ENCODE measurements around the gene CCDC85B.

CCDC85B gene

GRCh38 chr11:65868076-65868667 lies 22.3 kb upstream of the CCDC85B start:
- no peak for DNase-seq (ENCODE audit: extremely low read depth in 1 of 2, low read depth in 1 of 2)

GRCh38 chr11:65868907-65869306 lies 21.6 kb upstream of the CCDC85B start:
- no peak for DNase-seq (ENCODE audit: extremely low read depth in 1 of 2, low read depth in 1 of 2)

DNA sequence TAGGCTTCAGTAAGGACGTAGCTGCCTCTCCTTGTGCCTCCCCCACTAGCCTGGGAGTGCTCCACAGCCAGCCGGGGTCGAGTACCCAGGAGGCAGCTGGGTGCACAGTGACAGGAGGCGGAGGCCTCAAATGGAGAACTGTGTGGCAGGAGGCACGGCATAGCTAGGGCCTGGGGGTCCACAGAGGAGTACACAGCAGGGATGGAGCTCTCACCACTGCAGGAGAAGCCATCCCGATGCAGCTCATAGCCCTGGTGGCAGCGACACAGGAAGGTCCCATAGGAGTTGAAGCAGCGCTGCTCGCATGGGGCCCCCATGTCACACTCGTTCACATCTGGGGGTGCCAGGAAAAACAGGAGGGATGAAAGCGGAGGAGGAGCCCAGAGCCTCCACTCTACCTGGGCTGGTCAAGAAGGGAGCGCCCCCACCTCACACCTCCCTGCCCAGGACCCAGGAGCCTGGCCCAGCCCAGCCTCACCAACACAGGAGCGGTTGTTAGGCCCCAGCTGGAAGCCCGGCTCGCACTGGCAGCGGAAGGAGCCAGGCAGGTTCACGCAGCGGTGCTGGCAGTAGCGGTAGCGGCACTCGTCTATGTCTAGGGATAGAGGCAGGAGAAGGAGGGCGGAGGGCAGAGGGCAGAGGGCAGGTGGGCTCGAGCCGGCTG lies 20.7 kb upstream of the CCDC85B start:
- no peak for DNase-seq (ENCODE audit: extremely low read depth in 1 of 2, low read depth in 1 of 2)

GRCh38 chr11:65870307-65870658 lies 20.2 kb upstream of the CCDC85B start:
- no peak for DNase-seq (ENCODE audit: extremely low read depth in 1 of 2, low read depth in 1 of 2)

DNA sequence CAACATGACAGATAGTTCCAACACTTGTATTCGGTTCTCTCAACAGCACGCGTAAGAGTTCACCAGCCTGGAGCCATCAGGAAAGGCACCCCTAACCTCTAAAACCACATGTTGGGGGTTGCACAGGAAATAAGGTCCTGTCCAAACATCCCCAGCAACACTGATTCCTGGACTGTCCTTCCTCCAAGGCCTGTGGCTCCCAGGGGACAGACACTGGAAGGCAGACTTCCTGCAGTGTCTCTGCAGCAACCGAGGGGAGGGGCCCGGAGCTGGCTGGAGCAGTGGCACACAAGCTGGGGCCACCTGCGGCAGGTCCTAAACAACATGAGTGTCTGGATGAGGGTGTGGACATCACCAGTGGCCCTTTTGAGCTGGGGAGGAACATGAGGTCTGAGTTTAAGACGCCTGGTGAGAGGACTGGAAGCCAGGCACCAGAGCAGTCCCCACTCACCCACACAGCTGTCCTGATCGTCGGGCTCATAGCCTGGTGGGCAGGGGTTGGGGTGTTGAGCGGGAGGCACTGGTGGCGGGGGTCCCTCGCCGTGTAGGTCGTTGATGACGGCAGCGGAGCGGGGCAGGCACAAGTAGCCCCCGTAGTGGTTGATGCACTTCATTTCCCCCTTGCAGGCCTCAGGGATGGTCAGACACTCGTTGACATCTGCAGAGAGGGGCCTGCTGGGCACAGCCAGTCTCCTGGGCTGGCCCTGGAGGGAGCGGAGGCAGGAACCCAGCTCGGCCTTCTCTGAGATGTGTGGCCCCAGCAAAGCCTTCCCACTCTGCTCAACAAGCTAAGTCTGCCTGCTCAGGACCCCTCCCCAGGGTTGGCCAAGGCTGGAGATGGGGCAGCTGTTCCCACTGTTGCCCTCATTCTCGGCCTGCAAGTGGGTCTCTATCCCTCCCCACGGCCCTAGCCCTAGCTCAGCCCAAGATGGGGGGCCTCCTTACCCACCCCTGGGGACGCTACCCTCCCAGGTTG lies 19.5 kb upstream of the CCDC85B start:
- no peak for DNase-seq (ENCODE audit: extremely low read depth in 1 of 2, low read depth in 1 of 2)

DNA sequence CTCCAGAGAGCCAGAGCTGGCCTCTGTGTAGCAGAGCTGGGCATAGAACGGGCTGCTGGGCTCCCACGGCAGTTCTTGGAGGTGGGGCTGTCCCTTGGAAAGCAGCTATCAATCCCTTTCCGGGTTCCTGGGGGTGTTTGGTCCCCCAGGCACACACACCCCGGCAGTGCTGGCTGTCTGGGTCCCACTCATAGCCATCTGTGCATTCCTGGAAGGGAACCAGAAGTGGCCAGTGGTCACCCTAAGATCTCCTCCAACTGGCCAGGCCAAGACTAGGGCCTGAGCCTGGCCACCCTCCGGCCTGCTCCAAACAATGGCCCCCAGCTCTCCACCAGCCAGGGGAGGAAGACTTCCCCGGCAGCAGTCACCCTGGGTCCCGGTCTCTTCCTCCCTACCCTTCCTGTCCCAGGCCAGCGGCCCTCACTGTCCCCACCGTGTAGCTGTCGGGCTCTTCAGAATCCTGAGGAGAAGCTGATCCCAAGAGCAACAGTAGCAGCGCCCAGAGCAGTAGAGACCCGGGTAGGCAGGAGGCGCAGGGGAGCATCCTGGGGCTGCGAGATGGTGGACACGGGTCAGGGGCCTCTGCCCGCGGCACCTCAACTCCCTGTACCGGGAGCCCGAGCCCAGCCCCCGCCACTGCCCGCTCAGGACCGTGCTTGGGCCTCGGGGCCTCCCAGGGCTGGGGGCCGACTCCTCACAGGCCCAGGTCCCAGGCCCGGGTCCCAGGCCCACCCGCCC lies 18.5 kb upstream of the CCDC85B start:
- DNase-seq (ENCODE audit: extremely low read depth in 1 of 2, low read depth in 1 of 2) = no peak

DNA sequence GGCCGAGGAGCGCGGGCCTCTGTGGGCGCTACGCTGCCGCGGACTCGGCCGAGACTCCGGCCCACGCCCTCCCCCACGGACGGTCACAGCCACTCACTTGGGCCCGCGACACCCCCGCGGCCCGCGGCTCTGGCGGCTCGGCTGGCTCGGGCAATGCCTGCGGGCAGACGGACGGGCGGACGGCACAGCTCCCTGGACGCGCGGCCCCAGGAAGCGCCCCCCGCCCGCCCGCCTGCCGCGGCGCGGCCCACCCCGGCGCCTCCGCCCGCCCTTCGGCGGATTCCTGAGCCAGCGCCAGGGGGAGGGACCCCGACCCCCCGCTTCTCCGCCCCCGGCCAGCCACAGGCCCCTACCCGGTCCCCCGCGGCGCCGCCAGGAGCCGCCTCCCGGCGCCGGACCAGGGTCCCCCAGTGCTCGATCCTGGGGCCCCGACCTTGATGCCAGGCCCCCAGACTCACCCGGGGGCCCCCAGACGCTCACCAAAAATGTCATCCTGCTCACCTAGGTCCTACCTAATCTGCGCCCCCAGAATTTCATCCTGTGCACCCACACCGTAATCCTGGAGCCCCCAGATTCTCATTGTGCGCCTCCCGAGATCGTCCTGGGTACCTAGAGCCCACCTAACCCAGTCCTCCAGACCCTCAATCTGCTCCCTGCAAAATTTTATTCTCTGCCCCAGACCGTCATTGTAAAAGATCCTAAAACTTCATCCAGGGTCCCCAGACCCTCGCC lies 17.7 kb upstream of the CCDC85B start, which contains the start of gene EFEMP2:
EFEMP2 (minus strand) TSS at position 215 of the 732 bp plus-strand sequence. CDS start 446 bp downstream, outside the sequence.
- no peak for DNase-seq (ENCODE audit: extremely low read depth in 1 of 2, low read depth in 1 of 2)

DNA sequence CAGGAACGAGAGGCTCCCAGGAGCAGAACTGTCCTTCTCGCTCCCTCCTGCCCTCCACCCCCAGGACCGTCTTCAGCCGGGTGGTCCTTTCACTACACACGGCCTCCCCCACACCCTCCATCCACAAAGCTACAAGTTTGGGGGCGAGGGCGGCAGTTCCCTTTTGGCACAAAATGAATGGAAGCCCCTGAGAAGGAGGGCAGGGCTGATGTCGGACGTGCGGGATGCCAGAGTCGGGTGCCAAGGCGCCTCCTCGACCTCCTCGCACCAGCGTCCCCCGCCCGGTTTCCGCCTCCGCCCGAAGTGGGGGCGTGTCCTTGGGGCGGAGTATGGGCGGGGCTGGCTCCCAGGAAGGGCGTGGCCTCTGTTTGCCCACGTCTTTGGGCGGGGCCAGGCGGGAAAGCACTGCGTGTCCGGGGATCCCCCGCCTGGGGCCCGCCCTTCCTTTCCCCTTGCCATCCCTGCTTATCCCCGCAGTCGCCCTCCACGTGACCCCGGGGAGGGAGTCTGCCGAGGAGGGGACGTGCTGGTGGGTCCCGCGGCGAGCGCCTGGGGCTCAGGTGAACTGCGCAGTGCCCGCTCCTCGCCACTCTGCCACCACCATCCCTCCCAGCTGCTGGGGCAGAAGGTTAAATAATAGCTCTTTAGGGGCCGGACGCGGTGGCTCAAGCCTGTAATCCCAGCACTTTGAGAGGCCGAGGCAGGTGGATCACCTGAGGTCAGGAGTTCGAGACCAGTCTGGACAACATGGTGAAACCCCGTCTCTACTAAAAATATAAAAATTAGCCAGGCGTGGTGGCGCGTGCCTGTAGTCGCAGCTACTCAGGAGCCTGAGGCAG lies 16.9 kb upstream of the CCDC85B start:
- peak; percentile 86 to 93 for DNase-seq (ENCODE audit: extremely low read depth in 1 of 2, low read depth in 1 of 2)

DNA sequence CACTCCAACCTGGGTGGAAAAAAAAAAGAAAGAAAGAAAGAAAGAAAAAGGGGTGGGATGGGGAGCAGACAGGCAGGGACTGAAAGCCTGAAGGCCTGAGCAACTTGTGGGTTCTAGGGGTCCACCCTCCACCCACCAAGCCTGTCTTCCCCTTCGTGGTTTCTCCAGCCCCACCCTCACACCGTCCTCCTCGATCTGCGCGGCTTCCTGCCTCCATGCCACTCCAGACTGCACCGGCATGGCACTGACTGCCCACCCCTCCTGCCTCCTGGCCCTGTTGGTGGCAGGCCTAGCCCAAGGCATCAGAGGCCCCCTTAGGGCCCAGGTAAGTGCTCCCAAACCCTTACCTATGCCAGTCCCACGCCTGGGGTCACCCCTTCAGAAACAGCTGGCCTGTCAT lies 10.9 kb upstream of the CCDC85B start, which contains the start of gene CTSW:
CTSW (plus strand) TSS at position 221 of the 400 bp plus-strand sequence; CDS start at position 239, 18 bp downstream.
- no peak for DNase-seq (ENCODE audit: extremely low read depth in 1 of 2, low read depth in 1 of 2)

DNA sequence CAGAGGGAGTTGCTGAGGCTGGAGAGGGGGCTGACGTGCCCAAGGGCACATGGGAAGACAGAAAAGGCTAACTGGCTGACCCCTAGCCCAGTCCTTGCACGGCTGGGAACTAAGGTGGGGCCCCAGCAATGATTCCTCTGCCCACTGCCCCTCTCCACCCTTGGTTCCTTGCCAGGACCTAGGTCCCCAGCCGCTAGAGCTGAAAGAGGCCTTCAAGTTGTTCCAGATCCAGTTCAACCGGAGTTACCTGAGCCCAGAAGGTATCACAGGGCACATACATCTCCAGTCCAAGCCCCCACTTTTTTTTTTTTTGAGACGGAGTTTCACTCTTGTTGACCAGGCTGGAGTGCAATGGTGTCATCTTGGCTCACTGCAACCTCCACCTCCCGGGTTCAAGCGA lies 10.4 kb upstream of the CCDC85B start:
- no peak for DNase-seq (ENCODE audit: extremely low read depth in 1 of 2, low read depth in 1 of 2)

- DNase-seq (ENCODE audit: extremely low read depth in 1 of 2, low read depth in 1 of 2) = no peak
Observed at GRCh38 chr11:65880844-65881421, 9.5 kb upstream of the CCDC85B start.

GRCh38 chr11:65882120-65883057 lies 8.1 kb upstream of the CCDC85B start:
- no peak for DNase-seq (ENCODE audit: extremely low read depth in 1 of 2, low read depth in 1 of 2)

GRCh38 chr11:65883058-65883761 lies 7.3 kb upstream of the CCDC85B start:
- DNase-seq (ENCODE audit: extremely low read depth in 1 of 2, low read depth in 1 of 2) = no peak

GRCh38 chr11:65883786-65884715 lies 6.4 kb upstream of the CCDC85B start:
- no peak for DNase-seq (ENCODE audit: extremely low read depth in 1 of 2, low read depth in 1 of 2)

GRCh38 chr11:65884716-65885092 lies 5.8 kb upstream of the CCDC85B start:
- DNase-seq (ENCODE audit: extremely low read depth in 1 of 2, low read depth in 1 of 2) = peak in 1 of 2 donors; percentile 70

DNA sequence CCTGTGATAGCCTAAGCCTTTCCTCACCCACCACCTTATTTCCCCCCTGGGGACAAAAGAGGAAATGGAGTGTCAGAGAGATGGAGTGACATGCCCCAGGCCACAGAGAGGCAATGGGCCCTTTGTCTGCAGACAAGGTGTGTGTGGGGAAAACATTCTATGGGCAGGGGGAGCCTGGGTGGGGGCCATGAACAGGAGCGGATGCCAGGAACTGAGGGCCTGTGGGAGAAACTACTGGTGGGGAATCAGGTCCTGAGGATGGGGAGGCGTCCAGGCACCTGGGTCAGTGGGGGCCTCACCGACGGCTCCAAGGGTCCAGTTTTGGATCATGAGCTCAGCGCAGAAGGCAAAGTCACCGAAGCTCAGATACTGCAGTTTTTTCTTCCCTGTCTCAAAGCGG lies 5.2 kb upstream of the CCDC85B start:
- DNase-seq (ENCODE audit: extremely low read depth in 1 of 2, low read depth in 1 of 2) = no peak

Data from activated CD8-positive, alpha-beta memory T cell treated with anti-CD3 and anti-CD28 coated beads for 1 hour (primary cell).